Measurements from ENCODE around the gene USPL1.
"Not testable (repeated sequence)": the region's sequence is repeated elsewhere in the genome, so short reads cannot be mapped to it uniquely, and the experiment has no call there.

Gene USPL1

DNA sequence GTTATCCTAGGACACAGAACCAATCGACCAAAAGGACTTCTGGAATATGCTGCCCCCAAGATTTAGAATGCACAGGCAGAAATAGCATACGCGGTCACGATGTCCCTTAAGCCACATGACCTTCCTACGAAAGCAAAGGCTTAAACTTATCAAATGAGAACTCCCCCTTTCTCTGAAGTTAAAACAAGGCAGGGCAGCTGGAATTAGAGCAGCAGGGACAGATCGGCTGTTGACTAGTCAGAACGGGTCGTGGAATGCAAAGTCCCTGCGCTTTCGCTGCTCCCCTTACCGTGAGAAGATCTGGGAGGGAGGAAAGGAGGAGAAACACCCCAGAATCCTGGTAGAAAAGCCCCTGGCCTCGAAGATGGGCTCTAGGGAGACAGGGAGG lies 799 bp upstream of the USPL1 start:
- peak; percentile 87 to 96 (median 93) for DNase-seq

DNA sequence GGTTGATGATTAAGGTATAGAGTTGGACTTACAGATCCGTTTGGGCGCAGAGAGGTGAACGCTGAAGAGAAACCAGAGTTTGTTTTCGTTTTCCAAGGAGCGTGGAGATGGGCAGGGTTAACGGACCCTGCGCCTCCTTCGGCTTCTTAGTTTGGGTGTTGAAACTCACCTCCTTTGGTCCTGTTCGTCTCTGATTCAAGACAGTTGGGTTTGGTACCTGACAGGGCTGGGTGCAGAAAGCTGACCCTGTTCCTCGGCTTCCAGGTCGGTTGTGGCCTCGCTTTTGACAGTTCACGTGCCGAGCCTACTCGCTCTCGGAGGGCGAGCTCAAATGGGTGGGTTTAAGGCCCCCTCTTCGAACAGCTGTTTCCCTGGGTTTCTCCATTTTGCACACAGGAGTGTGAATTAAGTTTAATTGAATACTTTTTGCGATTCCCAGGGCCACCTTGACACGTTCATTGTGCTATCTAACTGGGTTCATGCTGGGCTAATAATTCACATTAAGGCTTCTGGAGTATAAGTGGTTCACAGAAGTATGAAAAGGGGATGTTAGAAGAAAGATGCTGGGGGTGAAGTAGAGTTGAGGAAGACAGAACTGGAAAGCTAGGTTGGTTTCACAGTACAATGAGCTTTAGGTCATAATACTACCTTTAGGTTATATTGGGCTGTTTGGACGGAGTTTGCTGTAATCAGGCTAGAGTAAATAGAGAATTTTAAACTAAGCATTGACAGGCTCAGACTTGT lies 638 bp downstream of the USPL1 start:
- DNase-seq: peak; percentile 14 to 27 (median 21)

DNA sequence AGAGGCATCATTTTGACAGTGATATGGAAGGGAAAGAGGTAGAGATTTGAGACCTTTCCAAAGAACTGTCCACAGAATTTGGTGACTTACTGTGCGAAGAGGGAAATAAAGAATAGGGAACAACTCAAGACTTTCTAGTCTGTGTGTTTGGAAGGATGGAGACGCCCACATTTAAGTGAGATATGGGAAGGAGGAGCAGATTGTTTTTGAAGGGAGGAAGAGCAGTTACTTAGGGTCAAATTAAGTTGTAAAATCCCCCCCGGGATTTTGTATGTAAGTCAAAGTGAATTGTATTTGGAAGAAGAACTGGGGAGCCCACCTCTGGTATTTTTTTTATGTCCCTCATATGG lies 1.2 kb downstream of the USPL1 start:
- DNase-seq: peak; percentile 31 to 70 (median 58)

DNA sequence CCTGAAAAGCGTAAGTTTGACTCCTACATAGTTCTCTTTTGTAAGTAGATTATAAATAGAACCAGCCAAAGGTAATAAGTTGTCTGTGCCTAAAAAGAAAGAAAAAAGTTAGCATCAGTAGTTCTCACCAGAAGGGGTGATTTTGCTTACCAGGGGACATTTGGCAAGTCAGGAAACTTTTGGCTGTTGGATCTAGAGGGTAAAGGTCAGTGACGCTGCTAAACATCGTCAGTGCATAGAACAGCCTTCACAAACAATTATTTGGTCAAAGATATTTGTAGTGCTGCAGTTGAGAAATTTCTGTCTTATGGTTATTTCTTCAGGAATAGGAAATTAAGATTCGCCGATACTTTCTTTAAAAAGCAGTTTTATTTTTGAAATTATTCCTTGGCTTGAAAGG lies 2.0 kb downstream of the USPL1 start:
- DNase-seq: no peak

DNA sequence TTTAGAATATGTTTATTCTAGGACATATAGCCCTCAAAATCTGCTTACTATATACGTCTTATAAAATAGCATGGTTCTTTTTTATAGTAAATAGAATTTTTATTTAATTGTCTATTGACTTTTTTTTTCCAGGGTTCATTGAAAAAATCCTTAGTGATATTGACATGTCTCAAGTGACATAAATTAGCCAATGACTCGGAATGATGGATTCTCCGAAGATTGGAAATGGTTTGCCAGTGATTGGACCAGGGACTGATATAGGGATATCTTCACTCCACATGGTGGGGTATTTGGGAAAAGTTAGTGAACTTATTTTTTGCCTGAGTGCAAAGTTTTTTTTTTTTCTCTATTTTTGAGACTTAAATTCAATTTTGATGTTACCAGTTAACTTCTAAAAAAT lies 3.2 kb downstream of the USPL1 start:
- no peak for DNase-seq

DNA sequence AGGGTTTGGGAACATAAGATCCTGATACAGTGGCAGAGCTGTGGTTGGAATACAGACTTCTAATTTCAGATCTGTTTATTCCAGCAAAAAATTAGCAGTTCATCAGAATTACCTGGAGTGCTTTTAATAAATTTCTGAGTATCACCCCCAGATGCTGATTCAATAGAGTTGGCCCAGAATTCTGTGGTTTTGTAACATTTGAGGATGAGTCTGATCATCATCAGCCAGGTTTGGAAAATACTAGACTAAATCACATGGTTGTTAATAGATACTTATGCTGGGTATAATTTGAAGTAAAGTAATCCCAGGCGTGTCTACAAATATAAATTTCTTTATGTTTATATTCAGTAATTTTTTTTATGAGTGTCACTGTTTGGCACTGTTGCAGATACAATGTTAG lies 4.8 kb downstream of the USPL1 start:
- no peak for DNase-seq

DNA sequence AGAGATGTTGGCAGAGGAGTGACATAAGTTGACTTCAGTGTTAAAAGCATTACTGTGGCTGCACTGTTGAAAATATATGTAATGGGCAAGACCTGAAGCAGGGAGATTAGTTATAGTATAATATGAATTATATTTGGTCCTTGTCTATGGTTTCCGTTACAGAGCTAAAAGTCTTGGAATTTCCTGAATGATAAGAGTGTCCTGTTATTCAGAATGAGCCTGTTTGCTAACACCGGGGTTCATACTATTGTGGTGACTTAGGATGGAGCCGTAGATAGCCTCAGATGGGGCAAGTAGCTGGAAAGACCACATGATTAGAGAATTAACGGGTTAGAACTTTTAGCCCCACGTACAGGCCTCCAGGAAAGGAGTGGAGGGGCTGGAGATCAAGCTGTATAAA lies 5.7 kb downstream of the USPL1 start:
- no peak for DNase-seq

DNA sequence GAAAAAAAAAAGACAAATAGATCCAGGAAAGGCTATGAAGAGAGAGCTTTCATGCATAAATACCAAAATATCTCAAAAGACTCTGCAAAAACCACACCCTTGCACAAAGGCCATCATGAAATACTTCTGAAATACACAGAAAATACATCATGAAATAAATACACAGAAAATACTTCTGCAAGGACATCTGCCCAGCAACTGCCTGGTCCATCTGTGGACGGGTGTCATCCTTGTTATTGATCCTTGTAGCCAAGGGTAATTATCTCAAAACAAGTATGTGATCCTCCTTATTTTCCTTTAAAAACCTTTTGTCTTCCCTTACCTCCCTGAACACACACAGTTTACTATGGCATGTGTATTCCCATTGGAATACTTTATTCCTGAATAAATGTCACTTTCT lies 6.9 kb downstream of the USPL1 start:
- no peak for DNase-seq

DNA sequence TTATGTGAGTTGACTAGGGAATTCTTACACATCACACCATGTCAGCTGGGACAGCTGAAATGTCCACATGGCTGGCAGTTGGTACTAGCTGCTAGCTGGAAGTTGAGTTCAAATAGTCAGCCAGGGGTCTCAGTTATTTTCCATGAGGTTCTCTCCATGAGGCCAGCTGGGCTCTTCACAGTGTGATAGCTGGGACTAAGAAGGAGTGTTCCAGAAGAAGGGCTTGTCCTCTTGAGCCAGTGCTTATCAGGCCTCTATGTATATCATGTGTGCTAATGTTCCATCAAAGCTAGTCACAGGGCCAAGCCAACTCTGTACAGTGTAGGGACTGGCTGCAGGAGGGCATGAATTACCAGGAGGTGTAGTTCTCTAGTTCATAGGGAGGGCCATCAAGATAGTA lies 11.8 kb downstream of the USPL1 start:
- no peak for DNase-seq

DNA sequence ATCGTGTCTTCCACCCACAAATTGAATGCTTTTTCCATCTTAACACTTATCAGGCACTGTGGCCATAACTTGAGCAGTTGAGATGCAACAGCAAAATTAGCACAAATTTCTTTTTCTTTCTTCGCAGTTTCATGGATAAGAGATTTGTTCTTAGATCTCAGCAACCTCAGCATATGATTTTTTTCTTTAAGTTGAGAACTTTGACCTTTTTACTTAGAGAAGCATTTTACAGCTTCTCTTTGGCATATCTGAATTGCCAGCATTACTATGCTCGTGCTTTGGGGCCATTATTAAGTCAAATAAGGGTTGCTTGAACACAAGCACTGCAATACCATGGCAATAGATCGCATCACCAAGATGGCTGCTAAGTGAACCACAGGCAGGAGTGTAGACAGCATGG lies 16.1 kb downstream of the USPL1 start:
- no peak for DNase-seq

DNA sequence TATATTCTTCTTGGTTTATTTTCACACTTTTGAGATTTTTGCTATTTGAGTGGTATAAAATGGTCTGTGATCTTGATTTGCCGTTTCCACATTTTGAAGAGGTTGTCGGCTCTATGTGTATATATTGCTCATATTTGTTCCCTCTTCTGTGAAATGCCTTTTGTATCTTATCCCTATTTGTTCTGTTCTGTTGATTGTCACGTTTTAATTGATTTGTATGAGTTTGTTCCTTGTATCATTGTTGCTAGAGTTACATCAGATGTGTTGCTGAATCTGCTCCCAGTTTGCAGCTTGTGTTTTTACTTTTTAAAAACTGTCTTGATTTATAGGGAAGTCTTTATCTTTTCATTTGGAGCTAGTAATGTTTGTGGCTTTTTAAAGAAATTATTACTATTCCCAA lies 17.1 kb downstream of the USPL1 start:
- no peak for DNase-seq

DNA sequence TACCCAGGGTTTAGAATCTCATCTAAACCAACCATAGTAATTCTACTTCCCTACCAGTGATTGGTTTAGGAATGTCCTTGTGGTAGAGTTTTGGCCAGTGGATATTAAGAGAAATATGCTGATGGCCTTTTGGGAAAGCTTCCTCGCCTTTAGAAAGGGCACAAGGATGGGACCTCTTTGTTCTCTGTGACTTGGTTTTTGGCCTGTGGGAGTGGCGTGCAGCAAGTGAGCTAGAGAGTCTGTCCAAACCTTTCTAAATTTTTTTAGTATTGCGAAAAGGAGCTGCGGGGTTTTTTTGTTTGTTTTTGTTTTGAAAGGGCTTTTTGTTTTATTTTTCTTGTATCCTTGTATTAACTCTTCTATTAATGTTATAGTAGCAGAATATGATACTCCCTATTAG lies 20.6 kb downstream of the USPL1 start:
- no peak for DNase-seq

DNA sequence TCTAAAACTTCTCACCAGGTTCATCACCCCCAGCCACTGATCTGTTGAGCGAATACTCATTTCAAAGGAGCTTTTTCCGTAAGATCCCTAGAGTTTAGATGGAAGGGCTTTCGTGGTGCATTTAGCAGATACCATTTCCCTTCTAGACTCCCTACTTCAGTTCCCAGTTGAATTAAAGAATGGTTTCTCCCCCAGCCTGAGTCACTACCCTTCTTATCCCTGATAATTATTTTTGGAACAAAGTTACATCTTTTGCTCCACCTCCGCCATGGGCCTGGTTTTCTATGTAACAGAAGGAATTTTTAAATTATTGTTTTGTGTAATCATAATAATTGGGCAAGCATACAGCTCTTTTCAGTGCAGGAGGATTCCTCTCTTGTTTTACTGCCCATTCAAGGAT lies 22.0 kb downstream of the USPL1 start:
- no peak for DNase-seq

DNA sequence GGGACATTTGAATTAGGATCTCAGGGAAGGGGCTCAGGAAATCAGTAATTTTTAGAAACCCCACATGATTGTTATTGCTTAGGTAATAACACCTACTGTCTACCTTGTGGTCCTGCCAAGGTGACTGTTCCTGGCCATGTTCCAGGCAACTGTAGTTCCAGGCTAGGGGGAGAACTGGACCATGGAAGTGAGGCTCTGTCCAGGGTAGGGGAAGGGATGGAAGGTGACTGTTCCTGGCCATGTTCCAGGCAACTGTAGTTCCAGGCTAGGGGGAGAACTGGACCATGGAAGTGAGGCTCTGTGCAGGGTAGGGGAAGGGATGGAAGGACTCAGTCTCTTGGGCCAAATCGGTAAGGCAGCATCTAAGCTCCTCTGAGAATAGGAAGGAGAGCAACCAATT lies 23.5 kb downstream of the USPL1 start:
- not testable (repeated sequence) for DNase-seq

DNA sequence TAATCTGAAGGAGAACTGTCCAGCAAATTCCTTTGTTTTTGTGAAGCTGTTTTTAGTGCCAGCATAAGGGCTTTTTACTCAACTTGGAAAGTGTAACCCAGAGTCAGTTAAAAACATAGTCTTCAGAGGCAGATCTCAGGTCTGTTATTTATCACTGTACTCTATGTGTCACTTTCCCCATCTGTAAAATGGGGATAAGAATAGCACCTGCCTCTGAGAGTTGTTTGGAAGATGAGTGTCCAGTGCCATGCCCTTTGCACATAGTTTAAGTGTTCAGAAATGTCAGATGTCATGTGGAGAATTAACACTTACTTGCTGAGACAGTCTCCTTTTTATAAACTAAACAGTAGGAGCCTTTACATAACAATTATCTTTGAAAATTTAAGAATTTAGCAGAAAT lies 27.9 kb downstream of the USPL1 start:
- no peak for DNase-seq

DNA sequence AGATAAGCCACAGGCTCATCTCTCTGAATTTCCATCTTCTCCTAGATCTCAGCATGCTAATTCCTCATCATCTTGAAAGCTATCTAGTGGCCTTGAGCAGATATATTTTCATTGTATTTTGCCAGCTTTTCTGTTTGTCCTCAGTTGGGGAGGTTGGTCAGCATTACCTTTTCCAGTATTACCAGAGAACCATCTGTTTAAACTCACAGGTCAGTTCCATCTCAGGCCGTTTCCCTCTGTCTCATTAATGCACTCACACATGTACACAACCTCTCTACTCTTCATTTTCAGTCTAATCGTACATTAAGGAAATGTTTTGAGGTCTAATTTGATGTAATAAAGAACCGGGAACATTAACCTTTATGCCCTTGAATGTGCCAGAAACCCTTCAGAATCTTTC lies 29.7 kb downstream of the USPL1 start:
- no peak for DNase-seq

DNA sequence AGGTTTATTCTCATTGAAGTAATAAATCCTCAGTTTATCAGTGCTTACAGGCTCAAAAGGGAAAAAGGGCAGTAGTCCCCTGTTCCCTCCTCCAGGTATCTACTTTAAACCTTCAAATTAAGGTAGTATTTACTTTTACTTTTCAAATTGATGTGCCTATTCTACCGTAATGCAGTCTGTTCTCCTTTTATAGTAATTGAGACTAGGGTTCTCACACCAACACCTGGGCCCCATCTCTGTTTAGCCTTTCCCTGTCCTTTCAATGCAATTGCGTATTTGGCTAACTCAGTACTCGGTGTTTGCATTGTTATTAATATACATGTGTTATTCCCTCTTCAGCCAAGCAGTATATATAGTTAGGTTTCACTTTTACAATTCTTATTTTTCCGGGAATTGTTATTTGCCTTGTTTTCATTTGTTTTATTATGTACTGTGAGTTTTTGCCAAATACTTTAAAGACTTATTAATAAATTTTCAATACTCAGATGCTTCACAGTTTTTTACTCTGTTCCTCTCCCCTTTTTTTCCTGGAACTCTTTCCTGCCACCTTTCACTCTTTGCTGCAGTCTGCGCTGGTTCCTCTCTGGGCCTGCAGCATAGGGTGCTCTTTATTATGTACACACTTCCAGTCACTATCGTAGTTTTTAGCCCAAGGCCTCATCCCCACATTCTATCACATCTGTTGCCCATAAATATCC lies 30.3 kb downstream of the USPL1 start:
- DNase-seq: no peak

DNA sequence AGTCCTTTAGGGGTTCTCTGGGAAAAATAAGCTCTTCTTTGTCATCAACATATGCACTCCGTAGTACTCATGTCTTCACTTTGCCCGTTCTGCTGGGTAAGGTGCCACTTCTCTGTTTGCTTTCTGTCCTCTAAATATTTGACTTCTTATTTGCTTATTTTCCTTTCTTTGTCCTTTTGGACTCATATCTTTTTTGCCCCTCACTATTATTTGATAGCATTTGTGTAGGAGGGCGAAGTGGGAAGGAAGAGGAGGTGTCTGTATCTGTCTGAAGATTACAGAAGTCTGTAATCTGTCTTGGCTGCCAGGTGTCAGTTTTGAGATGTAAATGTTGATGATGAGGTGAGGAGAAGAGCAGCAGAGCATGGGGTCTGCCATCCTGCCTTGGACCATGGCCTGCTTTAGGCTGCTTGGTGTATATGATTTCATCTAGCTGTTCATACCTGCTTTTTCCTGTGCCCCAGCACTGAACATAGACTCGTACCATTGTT lies 30.8 kb downstream of the USPL1 start:
- no peak for DNase-seq

DNA sequence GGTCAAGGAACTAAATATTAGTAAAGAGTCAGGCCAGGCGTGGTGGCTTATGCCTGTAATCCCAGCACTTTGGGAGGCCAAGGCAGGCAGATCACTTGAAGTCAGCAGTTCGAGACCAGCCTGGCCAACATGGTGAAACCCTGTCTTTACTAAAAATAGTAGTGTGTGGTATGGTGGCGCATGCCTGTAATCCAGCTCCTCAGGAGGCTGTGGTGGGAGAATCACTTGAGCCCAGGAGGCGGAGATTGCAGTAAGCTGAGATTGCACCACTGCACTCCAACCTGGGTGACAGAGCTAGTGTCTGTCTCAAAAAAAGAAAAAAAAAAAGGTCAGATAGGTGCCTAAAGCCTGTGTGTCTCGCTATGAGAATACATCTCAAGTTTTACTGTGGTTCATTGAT lies 33.9 kb downstream of the USPL1 start:
- DNase-seq: peak in 3 of 4 experiments; percentile 32 to 46 (median 45)

DNA sequence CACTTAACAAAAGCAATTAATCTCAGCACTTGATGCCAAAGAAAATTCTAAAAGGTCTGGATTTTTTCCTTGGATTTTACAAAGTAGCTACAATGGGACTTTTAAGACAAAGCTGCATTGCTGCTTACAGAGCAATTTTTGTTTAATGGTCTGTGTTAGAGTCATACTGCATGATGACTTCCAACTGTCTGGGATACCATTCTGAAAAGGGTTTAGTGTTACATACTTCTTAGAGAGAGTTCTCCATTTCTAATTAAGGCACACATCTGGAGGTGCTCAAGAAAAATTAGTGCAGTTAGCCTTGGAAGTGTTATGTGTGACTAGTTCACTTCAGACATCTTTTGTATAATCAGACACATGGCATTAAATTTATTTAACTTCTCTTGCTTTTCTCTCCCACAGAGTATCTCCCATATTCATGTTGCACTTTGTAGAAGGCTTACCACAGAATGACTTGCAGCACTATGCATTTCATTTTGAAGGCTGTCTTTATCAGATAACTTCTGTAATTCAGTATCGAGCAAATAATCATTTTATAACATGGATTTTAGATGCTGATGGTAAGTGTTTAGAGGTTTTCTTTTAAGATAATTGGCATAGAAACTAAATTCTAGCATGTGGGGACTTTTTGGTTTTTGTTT lies 35.1 kb downstream of the USPL1 start:
- DNase-seq: no peak

DNA sequence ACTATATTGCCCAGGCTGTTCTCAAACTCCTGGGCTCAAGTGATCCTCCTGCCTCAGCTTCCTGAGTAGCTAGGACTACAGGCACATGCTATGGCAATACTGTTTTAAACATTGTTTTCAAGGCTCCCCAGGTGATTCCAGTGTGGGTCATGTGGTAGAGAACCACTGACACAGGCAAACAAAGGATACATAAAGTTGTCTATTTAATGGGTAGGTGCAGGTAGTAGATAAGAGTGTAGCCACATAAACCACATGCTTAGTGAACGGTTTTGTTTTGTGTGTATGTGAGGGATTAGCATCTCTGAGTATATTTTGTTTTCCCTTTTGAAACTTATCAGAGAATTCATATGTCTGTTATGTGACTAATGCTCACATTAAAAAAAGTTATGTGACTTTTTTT lies 36.7 kb downstream of the USPL1 start:
- DNase-seq: no peak

DNA sequence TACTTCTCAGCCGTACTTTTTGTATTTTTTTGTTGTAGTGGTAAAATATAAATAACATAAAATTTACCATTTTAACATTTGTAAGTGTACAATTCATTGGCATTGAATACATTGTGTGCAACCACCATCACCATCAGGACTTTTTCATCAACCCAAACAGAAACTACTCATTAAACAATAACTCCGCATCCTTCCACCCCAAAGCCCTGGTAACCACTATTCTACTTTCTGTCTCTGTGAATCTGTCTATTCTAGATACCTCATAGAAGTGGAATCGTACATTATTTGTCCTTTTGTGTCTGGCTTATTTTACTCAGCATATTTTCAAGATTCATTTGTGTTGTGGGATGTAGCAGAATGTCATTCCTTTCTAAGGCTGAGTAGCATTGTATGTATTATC lies 38.5 kb downstream of the USPL1 start:
- no peak for DNase-seq

DNA sequence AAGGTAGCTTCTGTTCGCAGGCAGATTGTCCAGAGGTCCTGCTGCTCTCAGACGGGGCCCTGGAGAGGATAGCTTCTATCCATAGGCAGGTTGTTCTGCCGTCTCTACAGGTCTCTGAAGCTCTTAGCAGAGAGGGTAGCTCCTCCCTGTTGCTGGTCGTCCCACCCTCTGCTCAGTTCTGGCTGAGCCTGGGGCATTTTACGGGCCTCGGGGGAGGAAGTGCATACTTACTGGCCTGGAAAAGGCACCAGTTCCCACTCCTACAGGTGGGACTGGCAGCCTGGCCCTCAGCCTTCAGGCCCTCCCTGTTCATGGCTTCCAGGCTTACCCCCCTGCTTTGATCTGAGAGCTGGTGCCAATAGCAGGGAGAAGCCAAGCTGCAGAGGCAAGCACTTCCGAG lies 42.3 kb downstream of the USPL1 start:
- DNase-seq: no peak

DNA sequence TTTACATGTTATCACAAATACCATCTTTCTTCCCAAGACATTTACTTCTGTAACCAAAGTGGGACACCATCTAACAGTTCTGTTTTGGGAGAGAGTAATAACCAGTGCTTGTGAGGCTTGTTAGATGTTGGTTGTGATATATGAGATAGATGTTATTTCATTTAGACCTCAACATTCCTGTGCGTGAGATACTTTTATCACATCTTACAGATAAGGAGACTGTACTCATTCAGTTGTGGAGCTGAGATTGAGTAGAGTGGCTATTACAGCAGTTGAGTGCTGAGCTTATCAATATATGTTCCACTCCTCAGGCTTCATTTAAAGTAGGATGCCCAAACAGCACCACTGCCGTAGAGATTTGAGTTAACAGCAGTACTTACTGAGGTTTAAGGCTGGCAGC lies 43.1 kb downstream of the USPL1 start:
- DNase-seq: no peak
